Measurements from ENCODE around the gene C20orf96. TPM values are rescaled to one million over a fixed set of nuclear protein-coding genes. Genes with fewer than 3 reads are reported as not detected.

The C20orf96 gene
- total and polyA plus RNA-seq, 2 donors (not counting 3 experiments of a cell fraction or from before 2014, with no cell fraction given), result 17.0 to 17.2 TPM

DNA sequence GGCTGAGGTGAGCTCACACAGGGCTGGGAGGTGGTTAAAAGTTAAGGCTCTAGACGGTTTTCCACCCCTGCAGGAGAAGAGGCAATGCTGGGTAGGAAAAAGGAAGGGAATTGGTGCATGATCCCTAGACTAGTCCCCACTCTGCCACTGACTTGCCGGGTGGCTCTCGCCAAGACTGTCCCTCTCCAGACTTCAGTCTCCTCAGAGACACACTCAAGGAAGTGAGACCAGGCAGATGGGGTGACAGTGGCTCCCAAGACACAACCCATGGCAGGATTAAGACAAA is 13.1 kb downstream of the C20orf96 start:
- Histone ChIP-seq H3K36me3 (ENCODE audit: control insufficient read depth in 2 of 2, extremely low read depth in 1 of 2, insufficient read depth in 2 of 2, low read length in 2 of 2) (peaks cover 2 to 36% of the 10 kb centered on the region in 2 experiments), H3K27ac (ENCODE audit: insufficient read depth, low read depth, low read length) (no peak overlapping the region), H3K27me3 (ENCODE audit: control insufficient read depth in 2 of 2, insufficient read depth in 2 of 2, low read length in 2 of 2) (no peaks in the 10 kb centered on the region), H3K79me2 (ENCODE audit: control insufficient read depth, insufficient read depth, low read length) (no peaks in the 10 kb centered on the region), H4K20me1 (replicated peaks; ENCODE audit: control insufficient read depth, extremely low read depth, insufficient read depth, low read length) (no peaks in the 10 kb centered on the region), H3K9me3 (replicated peaks; ENCODE audit: control insufficient read depth, insufficient read depth, low read length) (no peaks in the 10 kb centered on the region), H3K9ac (replicated peaks; ENCODE audit: extremely low read depth, insufficient read depth, low read length) (no peak overlapping the region), H3K9me1 (replicated peaks; ENCODE audit: control insufficient read depth, extremely low read depth, insufficient read depth, low read length) (no peaks in the 10 kb centered on the region), H3K4me3 (replicated peaks in 1 of 3; ENCODE audit: insufficient read depth in 1 of 3, low read depth in 1 of 3, low read length in 3 of 3) (no peak overlapping the region), H3K4me2 (ENCODE audit: insufficient read depth, low read length) (no peak overlapping the region), H2AFZ (ENCODE audit: low read depth, low read length) (no peak overlapping the region), H3K4me1 (ENCODE audit: control insufficient read depth, extremely low read depth, insufficient read depth, low read length) (no peaks in the 10 kb centered on the region)
- no peak for FAIRE-seq
- CTCF ChIA-PET, result interaction anchor here (3.3 kb wide), 1 partner anchor 52 kb away, joined by 22 read pairs; no protein-coding TSS in a partner anchor
- POLR2A ChIA-PET, result interaction anchor here (0.6 kb wide), 1 partner anchor 81 kb away, joined by 5 read pairs; no protein-coding TSS in a partner anchor
- intact Hi-C loops (cut with micrococcal nuclease), result no loop called here
- no peak for DNase-seq (ENCODE audit: low read depth, low spot score)
- TF ChIP-seq GATA2 (IDR thresholded peaks at IDR 0.05; ENCODE audit: insufficient read depth, insufficient read length, low read depth, low read length) (no peak), EZH2 (IDR thresholded peaks at IDR 0.05; ENCODE audit: borderline replicate concordance, low read depth, low read length, severe bottlenecking) (no peak), MYC (IDR thresholded peaks at IDR 0.05; ENCODE audit: low read depth, low read length) (no peak), JUN (IDR thresholded peaks at IDR 0.05; ENCODE audit: borderline replicate concordance, insufficient read depth, insufficient read length, low read depth) (no peak), POLR2AphosphoS5 (IDR thresholded peaks at IDR 0.05; ENCODE audit: insufficient read depth, low read depth, low read length) (no peak), POLR2A (IDR thresholded peaks at IDR 0.05; ENCODE audit: low read depth, low read length) (no peak), FOS (IDR thresholded peaks at IDR 0.05; ENCODE audit: borderline replicate concordance, insufficient read depth, low read length) (no peak)
- TF ChIP-seq, protein P1, sequence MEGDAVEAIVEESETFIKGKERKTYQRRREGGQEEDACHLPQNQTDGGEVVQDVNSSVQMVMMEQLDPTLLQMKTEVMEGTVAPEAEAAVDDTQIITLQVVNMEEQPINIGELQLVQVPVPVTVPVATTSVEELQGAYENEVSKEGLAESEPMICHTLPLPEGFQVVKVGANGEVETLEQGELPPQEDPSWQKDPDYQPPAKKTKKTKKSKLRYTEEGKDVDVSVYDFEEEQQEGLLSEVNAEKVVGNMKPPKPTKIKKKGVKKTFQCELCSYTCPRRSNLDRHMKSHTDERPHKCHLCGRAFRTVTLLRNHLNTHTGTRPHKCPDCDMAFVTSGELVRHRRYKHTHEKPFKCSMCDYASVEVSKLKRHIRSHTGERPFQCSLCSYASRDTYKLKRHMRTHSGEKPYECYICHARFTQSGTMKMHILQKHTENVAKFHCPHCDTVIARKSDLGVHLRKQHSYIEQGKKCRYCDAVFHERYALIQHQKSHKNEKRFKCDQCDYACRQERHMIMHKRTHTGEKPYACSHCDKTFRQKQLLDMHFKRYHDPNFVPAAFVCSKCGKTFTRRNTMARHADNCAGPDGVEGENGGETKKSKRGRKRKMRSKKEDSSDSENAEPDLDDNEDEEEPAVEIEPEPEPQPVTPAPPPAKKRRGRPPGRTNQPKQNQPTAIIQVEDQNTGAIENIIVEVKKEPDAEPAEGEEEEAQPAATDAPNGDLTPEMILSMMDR (IDR thresholded peaks at IDR 0.05; ENCODE audit: extremely low read depth in 1 of 2, insufficient read depth in 1 of 2, low read depth in 1 of 2, low read length in 2 of 2), result no peak
- TF ChIP-seq, protein P2, sequence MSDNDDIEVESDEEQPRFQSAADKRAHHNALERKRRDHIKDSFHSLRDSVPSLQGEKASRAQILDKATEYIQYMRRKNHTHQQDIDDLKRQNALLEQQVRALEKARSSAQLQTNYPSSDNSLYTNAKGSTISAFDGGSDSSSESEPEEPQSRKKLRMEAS (IDR thresholded peaks at IDR 0.05; ENCODE audit: insufficient read depth, insufficient read length), result no peak
- dilution Hi-C loops (cut with MboI; ENCODE audit: extremely low pct_ligation_motif_present, low sequenced_read_pairs), result no loop called here
- no TSS peak for BruUV-seq (replicated peaks)
